HuH-7 (cell line): Measurements from ENCODE around the gene TEKTIP1.

ENCODE experiments used
- DNase-seq: peaks from one replicate; pipeline ENCODE4 v3.0.0; 2011; ENCODE audit warnings: low spot score

TEKTIP1 gene

DNA sequence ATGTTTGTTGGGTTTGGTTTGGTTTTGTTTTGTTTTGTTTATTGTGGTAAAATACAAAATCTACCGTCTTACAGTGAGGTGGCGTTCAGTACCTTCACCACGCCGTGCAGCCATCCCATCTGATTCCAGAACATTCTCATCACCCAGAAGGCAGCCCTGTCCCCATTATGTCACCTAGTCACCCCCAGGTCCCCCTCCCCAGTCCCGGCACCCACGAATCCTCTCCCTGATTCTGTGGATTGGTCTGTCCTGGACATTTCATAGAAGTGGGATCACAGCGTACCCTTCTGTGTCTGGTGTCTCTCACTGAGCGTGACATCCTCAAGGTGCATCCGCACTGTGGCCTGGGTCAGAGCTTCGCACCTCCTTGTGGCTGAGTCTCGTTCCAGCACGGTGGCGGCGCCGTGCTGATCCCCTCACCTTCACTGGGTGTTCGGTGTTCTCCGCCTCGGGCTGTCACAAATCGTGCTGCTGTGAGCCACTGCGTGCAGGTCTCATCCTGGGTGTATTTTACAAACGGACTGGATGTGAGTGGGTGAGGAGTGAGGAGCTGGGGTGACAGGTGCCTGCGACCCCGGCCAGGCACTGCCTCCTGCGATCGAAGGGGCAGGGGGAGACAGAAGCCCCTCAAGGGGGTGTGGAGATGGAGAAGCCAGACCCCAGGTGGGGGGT is 580 bp upstream of the TEKTIP1 start:
- DNase-seq: no peak

DNA sequence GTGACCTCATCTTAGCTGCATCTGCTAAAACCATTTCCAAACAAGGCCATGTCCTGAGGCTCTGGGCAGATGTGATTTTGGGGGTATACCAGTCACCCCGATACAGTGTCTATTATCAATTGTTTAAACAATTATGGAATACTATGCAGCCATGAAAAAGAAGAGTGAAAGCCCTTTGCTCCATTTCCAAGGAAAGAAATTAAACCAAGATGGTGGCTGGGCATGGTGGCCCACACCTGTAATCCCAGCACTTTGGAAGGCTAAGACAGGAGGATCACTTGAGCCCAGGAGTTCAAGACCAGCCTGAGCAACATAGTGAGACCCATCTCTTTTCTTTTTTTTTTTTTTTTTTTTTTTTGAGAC is 763 bp downstream of the TEKTIP1 start:
- DNase-seq: no peak

DNA sequence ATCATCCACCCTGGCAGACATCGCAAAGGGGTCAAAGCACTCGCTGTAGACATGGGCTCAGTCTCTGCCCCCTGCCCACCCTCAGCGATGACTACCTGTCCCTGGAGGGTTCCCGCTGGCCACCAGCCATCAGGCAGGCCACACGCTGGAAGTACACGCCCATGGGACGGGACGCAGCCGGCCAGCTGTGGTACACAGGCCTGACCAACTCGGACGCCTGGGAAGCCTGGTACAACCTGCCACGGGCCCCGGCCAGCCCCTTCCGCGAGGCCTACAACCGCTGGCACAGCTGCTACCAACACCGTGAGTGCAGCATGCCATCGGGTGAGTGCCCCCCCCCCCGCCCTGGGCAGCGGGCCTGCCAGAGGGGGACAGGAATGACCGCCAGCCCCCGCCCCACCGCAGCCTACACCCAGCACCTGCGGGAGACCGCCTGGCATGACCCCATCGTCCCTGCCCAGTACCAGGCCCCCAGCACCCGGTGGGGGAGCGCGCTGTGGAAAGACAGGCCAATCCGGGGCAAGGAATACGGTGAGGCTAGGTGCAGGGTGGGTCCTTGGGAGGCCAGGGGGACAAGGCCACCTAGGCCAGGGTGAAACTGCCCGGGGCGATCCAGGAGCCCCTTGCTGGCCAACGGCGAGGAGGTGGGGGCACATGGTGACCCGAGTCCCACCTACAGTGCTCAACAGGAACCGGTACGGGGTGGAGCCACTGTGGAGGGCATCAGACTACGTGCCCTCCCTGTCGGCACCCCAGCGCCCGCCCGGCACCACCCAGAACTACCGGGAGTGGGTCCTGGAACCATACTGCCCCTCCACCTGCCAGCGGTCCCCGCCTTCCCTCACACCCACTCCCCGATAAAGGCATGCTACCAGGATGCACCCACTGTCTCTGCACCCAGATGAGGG is 4.4 kb downstream of the TEKTIP1 start:
- DNase-seq: no peak

DNA sequence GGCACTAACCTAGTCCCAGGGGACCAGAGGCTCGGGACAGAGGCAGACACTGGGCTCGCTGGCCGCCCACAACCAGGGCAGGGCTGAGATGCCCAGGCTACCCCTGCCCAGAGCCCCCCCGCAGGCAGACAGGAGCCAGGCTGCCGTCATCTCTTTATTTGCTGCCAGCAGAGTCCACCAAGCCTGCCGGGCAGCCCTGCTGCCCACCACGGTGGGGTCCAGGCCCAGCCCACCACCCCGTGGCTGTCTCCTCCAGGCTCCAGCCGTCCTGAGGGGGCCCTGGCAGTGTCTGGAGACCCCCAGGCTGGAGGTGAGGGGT is 5.0 kb downstream of the TEKTIP1 start:
- DNase-seq: no peak

DNA sequence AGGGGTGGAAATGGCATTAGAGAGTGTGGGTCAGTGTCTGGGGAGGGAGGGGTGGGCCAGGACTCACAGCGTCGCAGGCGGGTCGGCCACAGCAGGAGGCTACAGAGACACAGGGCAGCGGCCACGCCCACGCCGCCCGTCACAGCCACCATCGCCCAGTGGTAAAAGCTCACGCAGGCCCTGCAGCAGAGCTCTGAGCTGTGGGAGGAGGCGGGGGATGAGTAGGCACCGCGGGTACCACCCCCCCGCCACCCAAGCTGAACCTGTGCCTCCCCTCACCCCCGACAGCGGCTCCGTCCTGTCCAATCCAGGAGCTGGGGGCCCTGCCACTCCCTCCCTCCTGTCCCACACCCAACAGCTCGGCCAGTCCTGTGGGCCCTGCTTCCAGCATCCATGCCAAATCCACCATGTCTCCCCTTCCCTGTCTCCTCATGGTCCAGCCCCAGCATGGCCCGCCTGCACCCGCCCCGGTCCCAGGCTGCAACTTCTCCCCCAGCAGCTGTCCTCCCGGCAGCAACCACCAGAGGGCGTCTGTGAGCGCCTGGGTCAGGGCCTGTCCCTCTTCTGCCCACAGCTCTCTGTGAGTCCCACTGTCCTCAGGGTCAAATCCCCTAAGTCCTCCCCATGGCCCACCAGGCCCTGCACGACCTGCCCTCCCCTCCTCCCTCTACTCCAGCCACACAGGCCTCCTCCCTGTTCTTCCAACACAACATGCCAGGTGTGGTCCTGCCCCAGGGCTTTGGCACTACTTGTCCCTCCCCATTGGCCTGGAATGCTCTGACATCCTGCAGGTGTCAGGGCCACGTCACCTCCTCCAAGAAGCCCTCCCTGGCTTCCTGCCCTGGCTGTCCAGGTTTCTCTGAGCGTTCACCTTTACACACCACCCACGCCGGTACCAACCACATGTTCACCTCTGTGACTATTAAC is 6.0 kb downstream of the TEKTIP1 start:
- DNase-seq: peak; percentile 83

DNA sequence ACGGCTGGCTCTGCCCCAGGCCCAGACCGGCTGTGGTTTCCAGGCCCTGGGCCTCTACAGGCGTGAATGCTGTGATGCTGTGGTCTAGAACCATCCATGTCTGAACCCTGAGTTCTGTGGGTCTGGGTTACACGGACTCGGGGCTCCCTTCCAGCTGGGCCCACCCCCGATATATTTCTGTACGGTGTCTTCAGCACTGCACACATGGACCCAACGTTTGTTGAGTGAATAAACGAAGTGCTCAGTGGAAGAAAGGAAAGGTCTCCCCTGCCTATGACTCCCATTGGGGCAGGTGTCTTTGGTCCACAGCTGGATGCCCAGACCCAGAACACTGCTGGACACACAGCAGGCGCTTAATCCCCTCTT is 6.7 kb downstream of the TEKTIP1 start:
- DNase-seq: no peak

DNA sequence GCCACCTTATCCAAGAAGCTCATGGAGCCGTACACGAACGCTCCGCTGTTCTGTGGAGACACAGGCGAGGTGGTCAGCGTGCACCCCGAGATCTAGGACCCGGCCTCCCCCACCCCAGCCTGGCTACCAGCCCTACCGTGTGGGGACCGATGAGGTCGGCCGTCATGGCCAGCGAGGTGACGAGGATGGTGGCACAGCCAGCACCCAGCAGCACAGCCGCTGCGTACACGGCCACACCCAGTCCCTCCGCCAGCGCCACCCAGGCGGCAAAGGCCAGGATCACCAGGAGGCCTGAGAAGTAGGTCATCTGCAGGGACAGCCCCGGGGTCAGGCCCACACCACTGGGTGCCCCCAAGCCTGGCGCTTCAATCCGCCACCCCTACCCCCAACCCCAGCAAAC is 7.1 kb downstream of the TEKTIP1 start:
- no peak for DNase-seq

DNA sequence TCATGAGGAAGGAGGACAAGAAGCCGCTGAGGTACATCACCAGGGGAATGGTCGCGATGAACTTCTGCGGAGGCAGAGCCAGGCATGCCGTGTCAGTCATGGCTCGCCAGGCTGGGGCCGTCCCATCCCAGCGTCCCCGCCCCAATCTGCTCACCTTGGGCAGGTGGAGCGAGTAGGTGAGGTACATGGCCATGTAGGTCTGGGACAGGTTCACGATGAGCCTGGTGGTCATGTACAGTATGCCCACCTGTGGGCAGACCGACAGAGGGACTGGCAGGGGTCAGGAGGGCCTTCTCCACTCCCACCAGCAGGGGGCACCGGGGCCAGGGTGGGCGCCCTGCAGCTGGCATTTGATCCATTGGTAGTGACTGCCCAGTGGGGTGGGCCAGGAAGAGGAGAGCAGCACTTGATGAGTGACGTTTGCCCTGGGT is 8.3 kb downstream of the TEKTIP1 start:
- no peak for DNase-seq

DNA sequence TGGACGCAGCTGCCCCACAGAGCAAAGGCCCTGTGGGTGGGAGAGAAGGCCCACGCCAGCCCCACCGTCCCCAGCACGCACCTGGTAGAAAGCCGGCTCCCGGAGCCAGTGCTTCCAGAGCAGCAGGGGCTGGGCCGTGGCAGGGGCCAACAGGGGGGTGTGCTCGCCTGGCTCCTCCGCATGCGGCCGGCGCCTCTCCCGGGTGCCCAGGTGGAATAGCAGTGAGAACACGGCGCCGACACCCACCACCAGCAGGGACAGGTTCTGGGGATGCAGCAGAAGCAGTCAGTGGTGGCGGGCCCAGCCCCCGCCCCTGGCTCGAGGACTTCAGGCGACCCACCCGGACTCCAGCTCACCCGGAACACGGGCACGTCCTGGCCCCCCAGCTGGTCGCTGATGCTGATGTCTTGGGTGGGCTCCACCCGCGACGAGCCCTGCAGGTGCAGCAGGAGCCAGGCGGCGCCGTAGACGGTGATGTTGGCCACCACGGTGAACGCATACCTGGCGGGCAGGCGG is 8.9 kb downstream of the TEKTIP1 start:
- no peak for DNase-seq

DNA sequence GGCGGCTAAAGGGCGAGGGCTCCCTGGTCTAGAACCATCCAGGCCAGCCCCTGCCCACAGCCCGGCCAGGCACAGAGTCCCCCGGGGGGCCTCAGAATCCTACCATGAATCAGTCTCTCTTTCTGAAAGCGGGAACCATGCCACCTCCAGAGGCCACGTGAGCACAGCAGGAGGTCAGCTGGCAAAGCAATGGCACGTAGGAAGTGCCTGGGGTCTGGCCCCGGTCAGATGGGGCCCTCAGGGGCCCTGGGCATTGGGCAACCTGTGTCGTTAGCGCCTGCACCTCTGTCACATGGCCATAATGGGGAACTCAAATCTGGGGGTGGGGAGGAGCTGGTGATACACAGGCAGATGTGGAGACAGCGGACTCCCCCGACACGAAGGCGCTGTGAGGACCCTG is 9.6 kb downstream of the TEKTIP1 start:
- DNase-seq: no peak

DNA sequence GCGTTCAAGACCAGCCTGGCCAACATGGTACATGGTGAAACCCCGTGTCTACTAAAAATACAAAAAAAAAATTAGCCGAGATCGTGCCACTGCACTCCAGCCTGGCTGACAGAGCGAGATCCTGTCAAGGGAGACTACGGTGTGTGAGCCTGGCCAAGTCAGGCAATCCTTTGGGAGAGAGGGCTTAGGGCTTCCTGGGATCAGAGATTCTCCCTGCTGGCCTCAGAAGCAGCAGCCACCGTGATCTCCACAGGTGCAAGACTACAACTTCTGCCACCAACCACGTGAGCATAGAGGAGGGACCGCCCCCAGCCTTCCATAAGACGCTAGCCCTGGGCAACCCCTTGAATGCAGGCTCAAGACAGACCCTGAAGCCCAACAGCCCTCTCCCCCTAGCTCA is 10.8 kb downstream of the TEKTIP1 start:
- DNase-seq: no peak

DNA sequence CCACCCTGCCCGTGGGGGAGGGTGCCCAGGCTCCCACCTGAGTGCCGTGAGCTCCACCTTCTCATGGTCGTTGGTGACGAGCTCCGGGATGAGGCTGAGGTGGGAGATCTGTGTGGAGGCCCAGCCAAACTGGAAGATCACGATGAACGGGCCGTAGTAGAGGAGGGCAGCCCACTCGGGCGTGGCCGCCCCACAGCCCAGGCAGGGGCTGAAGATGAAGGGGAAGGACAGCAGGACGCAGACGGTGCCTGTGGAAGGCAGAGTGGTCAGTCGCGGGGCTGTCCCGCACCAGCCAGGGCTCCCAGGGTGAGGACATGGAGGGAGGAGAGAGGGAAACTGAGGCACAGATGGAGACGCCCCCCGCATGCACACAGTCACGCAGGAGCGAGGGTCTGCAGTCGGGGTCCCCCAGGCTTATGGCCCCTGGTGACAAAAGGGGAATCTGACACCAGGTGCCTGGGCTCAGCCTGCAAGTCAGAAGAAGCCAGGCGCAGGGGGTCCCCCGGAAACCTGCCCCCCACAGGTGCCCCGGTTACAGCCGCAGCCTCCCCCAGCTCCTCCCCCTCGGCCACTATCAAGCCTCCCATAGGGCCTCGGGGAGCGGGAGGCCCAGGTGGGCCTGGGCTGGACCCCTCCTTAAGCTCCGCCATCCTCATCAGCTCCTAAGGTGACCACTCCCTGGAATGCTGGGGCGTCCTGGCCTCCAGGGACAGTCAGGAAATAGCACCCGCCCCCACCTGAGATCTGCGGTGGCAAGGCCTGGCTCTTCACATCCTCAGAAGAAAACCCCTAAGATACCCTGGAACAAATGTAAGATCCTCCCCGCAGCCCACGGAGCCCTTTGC is 12.2 kb downstream of the TEKTIP1 start:
- DNase-seq: no peak

DNA sequence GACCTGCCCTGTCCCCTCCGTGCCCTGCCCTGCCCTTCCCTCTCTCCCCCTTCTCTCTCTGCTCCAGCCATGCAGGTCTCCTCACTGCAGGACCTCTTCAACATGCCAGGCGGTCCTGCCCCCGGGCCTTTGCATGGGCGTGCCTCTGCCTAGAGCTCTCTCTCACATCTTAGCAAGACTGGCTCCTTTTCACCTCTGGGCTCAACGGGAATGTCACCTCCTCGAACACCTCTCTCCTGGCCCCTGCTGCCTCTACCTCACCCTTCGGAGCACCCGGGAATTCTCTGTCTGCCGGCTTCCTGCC is 12.8 kb downstream of the TEKTIP1 start:
- no peak for DNase-seq

DNA sequence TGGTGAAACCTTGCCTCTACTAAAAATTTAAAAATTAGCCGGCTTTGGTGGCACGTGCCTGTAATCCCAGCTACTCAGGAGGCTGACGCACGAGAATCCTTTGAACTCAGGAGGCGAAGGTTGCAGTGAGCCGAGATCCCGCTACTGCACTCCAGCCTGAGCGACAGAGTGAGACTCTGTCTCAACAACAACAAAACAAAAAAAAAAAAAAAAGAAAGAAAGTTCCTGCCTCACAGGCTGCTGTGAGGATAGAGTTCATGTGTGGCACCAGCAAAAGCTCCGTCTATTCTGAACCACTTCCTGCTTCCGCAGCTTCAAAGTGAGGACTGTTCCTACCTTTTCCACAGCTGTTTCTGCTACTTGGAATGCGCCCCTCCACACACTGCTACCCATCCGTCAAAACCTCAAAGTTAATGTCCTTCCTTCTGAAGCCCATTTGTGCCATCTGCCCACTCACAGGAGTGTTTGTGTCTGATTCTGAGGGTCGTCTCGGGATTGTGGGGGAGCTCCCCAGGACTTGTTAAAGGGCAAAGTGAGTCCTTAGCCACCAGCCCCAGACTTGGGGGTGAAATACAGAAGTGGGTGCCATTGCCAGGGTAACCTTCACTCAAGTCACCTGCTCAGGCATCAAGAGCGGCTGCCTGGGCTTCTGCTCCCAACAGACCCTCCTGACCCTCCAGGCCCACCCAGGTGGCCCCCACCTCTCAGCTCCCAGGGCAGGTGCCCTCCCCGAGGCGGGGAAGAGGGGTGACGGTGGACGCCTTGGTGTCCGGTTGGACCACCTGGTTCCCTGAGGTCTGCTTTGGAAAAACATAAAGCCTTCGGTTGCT is 15.5 kb downstream of the TEKTIP1 start:
- no peak for DNase-seq

DNA sequence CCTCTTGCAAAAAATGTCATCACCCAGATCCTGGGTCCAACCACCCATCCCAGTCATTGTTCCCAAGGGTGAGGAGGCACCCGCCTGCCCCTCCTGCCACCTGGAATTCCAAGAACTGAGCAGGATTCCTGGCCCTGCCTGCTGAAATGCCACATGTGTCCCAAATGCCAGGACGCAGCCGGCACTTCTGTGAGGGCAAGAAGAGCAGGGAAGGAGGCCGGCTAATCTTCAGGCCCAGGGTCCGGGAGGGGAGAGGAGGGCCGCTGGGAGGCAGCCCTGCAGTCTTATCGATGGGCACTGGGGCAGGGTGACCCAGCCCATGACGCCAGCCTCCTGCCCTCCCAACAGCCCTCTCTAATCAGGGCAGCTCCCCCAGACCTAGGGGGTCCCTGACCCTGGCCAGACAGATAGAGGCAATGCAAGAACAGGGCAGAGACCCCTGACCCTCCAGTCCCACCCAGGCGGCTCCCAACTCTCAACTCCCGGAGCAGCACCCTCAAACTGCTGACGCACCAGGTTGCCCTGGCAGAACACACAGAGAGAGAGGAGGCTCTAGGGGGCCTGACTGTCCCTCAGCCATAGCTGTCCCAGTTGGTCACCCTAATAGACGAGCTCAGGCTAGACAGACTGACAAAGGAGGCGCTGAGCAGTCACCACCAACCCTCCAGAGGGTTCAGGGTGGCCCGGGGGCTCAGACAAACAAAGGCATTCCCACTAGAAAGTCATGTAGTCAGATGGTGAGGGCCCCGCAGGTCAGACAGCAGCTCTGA is 16.9 kb downstream of the TEKTIP1 start:
- DNase-seq: no peak

DNA sequence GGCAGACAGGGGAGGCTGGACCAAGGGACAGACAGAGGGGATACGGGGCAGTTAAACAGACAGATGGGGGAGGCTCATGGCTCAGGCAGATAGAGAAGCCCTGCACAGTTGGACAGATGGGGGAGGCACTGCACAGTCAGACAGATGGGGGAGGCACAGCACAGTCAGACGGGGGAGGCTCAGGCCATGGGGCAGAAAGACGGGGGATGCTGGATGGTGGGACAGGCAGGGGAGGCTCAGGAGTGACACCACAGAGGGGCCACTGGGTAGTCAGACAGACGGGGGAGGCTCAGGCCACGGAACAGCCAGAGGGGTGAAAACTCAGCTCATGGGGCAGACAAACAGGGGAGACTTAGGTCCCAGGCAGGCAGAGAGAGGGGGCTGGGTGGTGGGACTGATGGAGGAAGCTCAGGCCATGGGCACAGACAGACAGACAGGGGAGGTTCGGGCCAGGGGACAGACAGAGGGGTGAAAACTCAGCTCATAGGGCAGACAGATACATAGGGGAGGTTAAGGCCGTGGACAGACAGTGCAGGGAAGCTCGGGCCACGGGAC is 17.5 kb downstream of the TEKTIP1 start:
- DNase-seq: no peak

DNA sequence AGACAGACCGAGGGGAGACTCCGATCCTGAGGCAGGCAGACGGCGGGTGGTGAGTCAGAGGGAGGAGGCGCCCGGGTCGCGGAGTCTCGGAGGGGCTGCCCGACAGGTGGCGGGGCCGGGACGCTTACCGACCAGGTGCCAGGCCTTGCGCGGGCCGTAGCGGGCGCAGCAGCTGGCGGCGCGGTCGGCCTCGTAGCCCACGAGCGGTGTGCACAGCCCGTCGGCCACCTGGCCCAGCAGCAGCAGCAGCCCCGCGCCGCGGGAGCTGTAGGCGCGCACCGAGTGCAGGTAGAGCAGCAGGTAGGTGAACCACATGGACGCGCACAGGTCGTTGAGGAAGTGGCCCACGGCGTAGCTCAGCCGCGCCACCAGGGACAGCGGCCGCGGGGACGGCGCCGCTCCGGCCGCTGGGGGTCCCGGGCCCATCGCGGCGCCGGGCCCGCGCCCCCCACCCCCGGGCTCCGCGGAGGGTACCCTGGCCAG is 18.0 kb downstream of the TEKTIP1 start:
- DNase-seq: no peak

DNA sequence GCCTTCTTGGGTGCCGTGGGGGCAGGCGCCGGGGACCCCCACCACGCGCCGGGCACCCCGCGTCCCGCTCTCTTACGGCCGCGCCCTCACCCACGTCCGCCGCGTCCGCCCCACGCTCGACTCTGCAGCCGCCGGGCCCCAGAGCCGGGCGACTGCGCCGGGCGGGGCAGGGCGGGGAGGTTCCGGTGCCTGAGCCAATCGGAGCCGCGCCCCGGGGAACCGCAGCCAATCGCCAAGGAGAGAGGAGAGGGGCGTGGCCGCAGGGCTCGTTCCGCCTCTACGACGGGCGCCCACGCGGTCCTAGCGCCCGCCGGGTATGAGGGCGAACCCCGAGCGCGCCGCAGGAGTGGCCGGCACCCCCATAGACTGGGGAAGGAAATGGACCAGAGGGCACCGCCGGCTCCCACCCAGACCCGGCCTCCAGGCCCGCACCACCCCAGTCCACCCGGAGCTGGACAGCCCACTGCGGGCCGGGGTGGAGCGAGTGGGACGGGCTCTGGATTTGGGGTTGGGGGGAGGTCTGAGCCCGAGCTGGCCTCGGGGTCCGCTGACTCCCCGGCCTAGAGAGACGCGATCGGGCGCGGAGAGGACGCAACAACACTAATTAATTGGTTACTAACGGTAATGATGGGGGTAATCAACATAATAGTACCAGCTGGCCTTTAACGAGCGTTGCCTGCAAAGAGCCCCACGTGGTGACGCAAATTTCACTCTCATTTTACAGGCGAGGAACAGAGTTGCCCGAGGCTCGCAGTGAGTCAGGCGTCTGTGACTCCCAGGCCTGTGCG is 18.7 kb downstream of the TEKTIP1 start, which contains the start of gene MFSD12:
Gene MFSD12, minus strand, starts transcription at position 126 of the 788 bp plus-strand sequence. CDS start 183 bp downstream, outside the sequence.
- peak; percentile 98 for DNase-seq
